ENCODE results near the gene NPR2.

Gene NPR2

DNA sequence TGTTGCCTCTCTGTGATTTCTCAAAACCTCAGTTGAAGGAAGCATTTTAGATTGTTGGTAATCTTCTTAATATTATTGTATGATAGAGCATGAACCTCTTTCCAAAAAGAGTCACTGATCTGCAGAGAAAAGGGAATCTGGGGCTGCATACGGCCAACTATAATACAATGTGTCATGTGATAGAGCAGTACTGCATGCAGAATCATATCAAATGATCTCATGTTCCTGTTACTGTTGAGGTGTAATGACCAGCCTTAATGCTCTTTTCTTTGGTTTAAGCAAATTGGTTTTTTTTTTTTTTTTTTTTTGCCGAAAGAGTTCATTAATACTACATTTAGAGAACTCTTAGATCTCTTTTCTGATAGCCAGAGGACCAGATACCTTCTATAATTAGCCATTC lies 24.4 kb upstream of the NPR2 start:
- no peak for DNase-seq

DNA sequence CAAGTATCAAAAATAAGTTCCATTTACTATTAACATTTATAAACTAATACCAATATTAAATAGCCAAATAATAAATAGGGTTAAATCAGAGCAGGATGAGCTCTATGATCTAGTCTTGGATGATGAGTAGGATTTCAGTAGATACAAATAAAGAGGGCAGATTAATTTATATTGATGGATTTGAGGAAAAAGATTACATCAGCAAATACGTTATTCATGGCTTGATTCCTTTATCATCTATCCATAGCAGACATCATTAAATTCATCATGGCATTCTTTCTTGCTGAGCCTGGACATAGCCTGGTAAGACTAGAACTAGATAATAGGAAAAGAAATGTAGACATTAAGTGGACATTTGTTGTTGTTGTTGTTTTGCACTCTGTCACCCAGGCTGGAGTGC lies 23.9 kb upstream of the NPR2 start:
- DNase-seq = no peak

DNA sequence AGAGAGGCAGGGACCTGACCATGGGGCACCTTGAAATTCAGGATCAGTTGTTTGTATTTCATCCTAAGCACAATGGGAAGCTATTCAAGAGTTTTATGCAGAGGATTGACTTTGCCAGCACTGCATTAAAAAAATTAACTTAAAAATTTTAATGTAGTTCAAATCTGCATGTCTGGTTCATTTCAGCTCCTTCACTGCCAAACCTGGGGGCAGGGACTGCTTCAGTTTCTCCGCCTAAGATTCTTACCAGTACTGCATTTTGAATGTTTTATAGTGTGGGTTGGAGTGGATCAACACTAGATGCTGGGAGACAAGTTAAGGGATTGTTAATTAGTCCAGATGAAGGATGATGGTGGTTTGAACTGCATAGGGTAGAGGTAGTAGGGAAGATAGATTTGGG lies 21.6 kb upstream of the NPR2 start:
- DNase-seq = no peak

DNA sequence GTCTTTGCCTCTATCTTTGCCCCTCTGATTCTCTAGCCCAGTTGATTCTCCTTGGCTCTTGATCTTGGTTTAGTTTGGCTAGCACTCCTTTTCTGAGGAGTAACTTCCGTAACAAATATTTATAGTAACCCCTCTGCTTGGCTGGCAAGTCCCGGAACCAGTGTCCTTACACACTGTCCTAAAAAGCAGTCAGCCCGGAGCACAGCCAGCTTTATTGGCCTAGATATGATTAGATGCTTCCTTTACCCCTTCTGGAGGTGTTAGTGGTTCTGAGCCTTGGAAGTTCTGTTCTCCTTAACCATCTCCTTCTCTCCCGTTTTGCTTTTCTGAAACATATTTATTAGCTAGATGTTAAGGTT lies 20.3 kb upstream of the NPR2 start:
- peak in 1 of 3 experiments; percentile 34 for DNase-seq

DNA sequence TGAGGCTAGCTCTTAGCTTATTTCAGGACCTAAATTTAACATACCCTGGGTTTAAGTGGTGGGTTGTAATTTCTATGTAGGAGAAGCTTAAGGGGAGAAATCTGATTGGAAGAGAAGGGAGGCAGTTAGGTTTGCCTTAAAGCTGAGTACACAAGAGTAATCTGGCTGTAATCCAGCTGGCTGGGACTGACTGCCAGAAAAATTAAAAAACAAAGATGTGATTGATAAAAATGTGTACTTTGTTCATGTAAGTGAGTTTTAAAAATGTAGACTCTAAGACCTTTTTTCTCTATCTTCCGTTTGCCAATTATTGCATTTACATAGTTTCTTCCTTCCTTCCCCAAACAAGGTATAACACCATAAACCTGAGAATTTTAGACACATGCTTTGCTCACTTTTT lies 19.9 kb upstream of the NPR2 start:
- DNase-seq = peak in 2 of 3 experiments; percentile 1 to 59

DNA sequence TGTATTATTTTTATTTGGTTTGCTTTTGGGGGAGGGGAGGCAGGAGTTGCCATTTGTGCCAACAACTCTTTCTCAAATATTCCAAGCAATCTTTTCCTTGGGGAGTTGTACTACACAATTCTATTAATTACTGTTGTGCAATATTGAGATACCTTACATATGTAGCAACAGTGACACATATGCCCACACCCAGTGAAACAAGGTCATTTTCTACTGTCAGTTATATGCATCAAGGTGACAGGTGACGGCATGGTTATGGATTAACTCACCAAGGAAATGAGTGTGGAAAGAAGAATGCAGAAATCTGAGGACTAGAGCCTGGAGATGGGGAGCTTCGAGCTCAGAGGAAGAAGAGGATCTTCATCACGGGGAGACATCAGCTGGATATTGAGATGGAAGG lies 19.4 kb upstream of the NPR2 start:
- DNase-seq = peak in 1 of 3 experiments; percentile 0

DNA sequence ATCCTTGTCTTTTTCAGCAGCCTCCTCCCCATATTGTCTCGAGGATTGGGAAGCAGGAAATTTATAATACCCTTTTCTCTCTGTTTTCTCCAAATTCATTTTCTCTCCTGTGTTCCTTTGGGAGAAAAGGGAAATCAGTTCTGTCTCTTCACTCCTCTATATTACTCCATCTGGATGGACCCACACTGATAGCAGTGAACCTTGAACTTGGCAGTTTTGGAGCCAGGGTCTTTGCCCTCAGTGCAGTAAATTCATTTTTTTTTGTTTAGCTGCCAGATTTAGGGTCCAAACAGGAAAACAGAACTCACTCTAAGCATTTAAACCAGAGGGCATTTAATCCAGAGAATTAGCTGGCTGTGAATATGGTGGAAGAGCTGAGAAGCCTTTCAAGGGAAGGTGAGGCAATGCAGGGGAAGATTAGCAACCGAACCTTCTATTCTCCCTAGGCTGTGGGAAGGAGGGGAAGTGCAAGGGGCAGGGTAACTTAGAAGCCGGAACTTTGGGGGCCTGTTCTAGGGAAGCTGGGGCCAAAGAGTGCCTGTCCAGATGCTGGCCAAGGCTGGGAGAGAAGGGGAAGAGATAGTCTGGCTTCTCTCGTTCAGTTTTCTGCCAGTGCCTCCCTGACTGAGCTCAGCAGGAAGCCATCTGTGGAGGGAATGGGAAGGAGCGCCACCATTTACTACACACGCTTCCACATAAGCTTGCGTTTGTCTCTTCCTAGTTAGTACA lies 16.3 kb upstream of the NPR2 start:
- DNase-seq = peak in 2 of 3 experiments; percentile 5 to 33

DNA sequence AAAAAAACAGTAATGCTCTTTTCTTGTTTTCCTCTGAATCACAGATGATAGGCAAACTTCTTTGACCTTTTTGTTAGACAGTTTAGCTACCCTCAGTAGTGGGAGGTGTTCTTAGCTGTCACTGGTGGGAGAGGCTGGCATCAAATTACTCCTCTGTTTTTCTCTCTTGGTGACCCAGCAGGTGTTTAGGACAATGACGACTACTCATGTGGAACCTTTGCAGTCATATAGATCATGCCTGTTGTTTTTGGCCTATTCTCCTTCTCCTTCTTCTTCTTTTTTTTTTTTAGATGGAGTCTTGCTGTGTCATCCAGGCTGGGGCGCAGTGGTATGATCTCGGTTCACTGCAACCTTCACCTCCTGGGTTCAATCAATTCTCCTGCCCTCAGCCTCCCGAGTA lies 15.4 kb upstream of the NPR2 start:
- DNase-seq = peak; percentile 27 to 70 (median 65)

DNA sequence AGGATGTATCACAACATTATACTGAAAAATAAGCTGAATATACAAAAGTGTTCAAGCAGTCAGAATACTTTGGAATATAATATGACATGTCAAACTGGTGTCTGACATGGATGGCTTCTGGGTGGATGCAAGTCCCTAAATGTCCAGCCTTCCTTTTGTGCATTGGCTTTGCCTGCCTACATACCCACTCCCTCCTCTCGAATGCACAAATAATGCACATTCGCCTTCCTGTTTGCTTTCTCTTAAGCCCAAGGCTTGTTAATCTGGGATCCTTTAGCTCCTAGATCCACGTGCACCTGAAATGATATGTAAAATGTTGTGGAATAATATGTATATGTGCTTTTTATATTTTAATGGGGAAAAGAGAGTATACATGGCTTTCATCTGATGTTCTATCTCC lies 12.9 kb upstream of the NPR2 start:
- no peak for DNase-seq

DNA sequence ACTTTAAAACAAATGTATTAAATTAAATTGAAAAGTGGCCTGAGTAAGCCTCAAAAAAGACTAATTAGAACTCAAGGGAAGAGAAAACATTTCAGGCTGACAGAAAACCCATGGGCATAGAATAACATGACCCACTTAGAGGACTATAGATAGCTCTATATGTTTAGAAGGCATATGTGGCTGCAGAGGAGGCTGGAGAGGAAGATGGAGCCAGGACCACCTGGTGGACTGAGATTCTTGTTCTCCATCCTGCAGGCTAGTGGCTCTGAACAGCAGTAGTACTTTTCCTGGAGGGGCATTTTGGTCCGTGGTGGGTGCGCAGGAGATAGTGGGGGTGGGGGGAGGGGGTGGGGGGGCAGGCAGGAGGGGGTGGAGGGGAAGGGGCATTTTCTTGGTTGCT lies 10.3 kb upstream of the NPR2 start:
- DNase-seq = no peak

DNA sequence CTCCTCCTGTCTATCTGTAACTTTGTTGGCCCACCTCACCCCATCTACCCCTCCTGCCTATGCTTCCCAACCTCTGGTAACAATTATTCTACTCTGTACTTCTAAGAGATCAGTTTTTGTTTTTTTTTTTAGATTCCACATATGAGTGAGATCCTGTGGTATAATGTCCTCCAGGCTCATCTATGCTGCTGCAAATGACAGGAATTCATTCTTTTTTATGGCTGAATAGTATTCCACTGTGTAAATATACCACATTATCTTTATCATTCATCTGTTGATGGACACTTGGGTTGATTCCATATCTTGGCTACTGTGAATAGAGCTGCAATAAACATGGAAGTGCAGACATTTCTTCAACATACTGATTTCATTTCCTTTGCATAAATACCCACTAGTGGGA lies 8.0 kb upstream of the NPR2 start:
- DNase-seq = no peak

DNA sequence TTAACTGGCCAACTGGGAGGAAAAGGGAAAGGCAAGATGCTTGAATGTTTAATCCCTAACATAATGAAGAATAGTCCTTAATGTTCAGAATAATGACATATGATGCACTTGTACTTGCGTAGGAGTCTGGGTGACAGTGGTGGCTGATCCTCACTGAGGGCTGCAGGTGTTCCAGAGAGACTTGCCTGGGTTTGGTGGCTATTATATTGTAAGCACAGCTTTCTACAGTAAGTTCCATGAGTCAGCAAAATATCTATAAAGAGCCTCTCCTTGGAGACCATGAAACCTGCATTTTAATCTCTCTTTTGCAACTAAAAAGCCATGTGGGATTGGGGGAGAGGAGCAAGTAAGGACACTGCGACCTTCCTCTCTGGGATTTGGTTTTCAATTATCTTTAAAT lies 1.9 kb upstream of the NPR2 start:
- no peak for DNase-seq

DNA sequence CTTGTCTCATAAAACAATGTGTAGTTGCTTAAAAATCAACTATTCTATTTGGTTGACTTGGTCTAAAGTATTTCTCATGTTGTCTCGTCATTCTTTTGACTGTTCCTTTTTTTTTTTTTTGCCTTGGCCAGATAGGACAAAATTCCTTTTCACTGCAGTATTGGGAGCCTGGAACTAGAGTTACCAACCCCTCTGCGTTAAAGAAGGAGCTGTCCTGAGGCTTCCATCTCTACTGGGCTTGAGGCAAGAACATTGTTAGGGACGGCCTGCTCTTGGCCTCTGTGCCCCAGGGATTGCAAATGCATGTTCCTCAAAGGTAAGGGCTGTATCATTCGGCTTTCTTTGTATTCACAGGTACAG lies 1.4 kb upstream of the NPR2 start:
- DNase-seq = no peak

DNA sequence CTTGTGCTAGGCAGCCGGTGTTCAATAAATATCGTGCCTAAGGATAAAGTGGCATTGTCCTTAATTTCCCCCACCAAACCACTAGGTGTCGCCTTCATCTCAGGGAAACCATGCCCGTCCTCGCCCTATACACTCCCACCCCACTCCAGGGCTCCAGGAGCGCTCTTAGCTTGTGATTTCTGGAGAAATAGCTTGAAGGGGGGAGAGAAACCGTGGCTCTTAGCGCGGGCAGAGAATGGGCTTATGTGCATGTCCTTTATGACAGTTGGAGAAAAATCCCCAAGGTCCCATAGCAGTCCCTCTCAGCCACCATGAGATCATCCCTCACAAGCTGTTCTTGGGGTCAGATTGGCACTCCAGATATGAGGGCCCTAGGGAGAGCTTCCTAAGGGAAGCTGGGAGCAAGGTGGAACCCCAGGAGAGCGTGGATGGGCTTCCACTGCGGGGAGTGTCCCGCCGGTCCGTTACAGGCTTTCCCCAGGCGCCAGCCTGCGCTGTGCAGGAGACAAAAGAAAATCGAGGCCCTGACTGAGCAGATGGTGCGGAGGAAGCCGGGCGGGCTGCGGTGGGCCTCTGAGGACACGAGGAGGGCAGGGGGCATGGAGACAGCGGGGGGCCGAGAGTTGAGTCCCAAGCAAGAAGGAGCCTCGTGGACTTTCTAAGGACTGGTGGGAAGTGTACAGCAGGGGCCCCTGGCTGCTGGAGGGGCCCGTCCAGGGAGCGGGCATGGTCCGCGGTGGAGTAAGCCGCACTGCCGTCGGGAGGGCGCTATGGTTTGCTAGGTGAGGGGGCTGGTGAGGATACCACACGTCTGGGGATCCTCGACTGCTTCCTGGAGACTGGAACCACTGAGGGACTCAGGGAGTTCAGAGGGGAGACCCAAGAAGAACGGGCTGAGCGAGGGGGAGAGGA lies 750 bp upstream of the NPR2 start:
- peak; percentile 53 to 74 (median 56) for DNase-seq

DNA sequence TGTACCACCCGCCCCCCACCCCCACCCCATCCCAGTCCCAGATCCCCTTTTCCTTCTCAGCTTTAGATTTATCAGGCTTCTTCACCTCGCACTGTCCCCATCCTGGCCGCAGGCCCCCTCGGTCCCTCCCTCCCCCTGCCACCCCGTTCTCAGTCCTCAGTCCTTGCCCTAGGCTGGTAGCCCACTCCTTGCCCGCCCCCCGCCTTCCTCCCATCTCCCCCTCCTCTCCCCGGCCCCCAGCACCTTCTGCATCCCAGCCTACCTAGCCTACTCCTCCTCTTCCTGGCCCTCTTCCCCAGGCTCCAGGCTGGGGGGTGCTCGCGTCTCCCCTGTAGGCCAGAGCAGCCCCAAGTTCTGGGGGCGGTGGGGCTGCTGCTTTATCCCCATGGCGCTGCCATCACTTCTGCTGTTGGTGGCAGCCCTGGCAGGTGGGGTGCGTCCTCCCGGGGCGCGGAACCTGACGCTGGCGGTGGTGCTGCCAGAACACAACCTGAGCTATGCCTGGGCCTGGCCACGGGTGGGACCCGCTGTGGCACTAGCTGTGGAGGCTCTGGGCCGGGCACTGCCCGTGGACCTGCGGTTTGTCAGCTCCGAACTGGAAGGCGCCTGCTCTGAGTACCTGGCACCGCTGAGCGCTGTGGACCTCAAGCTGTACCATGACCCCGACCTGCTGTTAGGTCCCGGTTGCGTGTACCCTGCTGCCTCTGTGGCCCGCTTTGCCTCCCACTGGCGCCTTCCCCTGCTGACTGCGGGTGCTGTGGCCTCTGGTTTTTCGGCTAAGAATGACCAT lies 828 bp downstream of the NPR2 start:
- DNase-seq = no peak

DNA sequence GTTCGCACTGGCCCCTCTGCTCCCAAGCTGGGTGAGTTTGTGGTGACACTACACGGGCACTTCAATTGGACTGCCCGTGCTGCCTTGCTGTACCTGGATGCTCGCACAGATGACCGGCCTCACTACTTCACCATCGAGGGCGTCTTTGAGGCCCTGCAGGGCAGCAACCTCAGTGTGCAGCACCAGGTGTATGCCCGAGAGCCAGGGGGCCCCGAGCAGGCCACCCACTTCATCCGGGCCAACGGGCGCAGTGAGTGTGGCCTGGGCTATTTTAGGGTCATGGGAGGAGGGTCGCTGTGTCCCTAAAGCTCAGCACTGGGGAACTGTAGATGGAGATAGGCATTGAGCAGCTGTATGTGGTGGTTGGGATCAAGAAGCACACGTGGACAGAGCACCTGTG lies 1.4 kb downstream of the NPR2 start:
- no peak for DNase-seq

DNA sequence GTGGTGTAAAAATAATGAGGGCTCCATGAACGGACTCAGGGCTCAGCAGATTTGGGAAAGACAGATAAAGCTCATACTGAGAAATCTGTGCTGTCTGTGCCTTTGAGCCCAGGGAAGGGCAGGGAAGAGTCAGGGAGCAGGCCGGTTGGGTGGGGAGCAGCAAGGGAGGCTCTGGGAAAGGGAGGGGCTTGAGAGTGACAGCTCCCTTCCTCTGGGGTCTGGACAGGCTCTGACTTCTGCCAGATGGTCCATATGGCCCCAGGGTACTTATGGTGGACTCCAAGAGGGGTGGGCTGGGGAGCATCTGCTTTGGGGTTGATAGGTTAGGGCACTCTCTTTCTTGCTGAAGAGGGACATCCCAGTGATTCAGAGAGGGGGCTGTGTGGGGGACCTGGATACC lies 2.1 kb downstream of the NPR2 start:
- no peak for DNase-seq

DNA sequence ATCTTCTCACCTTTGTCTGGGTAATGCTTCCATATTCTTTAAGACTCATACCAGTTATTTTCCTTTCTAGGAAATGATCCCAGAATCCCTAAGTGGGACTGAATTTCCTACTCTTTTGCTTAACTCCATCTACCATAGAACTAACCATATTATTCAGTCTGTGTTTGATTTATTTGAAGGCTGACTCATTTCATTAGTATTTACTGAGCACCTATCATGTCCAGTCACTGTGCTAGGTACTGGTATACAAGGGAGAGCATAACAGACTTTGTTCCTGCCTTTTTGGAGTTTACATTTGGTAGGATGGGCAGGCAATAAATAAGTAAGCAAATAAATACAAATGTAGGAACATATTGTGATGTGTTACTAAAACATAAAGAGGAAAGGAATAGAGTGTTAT lies 4.3 kb downstream of the NPR2 start:
- DNase-seq = no peak

DNA sequence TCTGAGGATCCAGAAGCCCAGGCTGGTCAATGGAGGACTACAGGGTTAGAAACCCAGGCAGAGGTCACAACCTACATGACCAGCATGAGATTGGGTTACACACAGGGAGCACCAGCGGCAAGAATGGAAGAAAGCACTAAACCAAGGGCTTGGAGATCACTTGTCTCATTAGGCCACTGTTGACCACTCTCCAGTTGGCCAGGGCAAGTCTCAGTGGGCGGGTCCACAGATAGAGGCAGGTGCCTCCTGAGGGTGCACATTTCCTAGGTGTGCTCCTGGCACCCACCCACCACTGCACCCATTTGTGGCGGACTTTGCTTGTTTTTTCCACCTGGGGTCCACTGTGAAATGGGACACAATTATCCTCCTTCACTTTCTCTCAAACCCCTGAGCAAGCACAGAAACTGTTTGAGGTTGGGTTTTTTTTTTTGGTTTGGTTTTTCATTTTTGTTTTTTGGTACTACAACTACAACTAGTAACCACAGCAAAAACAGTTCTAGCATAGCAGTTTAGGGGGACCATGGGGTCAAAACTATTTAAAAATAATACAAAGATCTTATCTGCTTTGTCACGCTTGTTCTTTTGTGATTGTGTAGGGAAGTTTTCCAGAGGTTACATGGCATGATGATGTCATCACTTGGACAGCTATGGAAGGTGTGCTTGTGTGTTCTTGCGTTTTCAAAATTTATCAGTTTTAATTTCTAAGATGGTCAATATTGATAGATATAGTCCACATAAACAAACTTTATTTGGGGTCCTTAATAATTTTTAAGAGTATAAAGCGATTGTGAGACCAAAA lies 6.1 kb downstream of the NPR2 start:
- no peak for DNase-seq

DNA sequence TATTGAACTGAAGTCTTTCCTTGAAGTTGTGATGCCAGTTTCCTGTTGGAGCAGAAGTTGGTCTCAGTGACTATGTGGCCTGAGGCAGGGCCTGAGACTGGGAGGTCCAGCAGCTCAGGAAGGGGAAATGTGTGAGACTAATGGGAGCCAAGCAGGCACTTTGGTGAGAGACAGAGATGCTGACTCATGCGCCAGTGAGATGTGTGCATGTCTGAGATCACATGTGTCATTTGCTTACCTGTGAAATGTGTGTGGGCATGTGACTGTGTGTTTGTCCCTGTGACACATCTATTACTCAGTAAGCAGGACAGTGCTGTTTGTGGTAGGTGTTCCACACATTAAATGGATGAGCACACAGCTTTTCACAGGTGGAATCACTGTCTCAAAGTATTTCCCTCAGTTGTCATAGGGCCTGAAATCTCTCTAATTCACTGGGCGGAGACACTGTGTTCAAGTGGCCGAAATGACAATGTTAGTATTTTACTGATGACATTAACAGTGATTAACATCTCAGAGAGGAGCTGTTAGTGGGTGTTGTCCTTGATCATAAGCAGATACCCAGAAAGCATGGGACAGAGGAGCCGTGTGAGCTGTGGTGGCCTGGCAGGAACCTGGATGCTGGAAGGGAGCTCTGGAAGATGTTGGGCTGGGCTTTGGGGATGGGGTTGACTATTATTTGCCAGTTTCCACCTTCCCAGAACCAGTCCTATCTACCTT lies 7.4 kb downstream of the NPR2 start:
- no peak for DNase-seq

DNA sequence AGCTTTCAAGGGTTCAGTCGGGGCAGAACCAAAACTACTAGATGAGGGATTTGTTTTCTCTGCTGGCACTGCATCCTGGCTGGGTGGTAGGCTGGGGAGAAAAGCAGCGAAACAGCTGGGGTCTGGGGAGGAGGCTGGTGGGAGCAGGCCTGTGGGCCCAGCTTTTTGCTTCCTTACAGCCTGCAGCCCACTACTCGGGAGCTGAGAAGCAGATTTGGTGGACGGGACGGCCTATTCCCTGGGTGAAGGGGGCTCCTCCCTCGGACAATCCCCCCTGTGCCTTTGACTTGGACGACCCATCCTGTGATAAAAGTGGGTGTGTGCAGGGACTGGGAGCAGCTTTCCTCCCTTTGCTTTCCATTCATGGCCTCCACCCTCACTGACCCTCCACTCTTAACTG lies 9.1 kb downstream of the NPR2 start:
- DNase-seq = no peak

Data from NCI-H1417 (cell line).